Measurements from ENCODE around the gene LDLRAD4.

The LDLRAD4 gene

GRCh38 chr18:13376298-13376840 is 157.8 kb downstream of the LDLRAD4 start:
- no peak for DNase-seq

GRCh38 chr18:13376841-13377351 is 158.3 kb downstream of the LDLRAD4 start:
- peak; percentile 77 for DNase-seq

GRCh38 chr18:13377496-13377895 is 158.9 kb downstream of the LDLRAD4 start:
- no peak for DNase-seq

- DNase-seq: peak; percentile 43
Observed at GRCh38 chr18:13378150-13378549, 159.6 kb downstream of the LDLRAD4 start.

- peak; percentile 91 for DNase-seq
Observed at GRCh38 chr18:13379062-13379865, 160.7 kb downstream of the LDLRAD4 start.

- DNase-seq: peak; percentile 57
Observed at GRCh38 chr18:13379930-13380690, 161.6 kb downstream of the LDLRAD4 start.

GRCh38 chr18:13380691-13381070 is 162.1 kb downstream of the LDLRAD4 start:
- DNase-seq: no peak

- DNase-seq: no peak
Observed at GRCh38 chr18:13381331-13381730, 162.8 kb downstream of the LDLRAD4 start.

GRCh38 chr18:13381944-13382365 is 163.4 kb downstream of the LDLRAD4 start:
- peak; percentile 85 for DNase-seq

- peak; percentile 75 for DNase-seq
Observed at GRCh38 chr18:13382366-13382953, 163.9 kb downstream of the LDLRAD4 start.

GRCh38 chr18:13382954-13383827 is 164.6 kb downstream of the LDLRAD4 start:
- DNase-seq: peak; percentile 59

GRCh38 chr18:13386891-13387801 is 168.6 kb downstream of the LDLRAD4 start:
- DNase-seq: no peak

GRCh38 chr18:13387855-13388548 is 169.4 kb downstream of the LDLRAD4 start:
- DNase-seq: no peak

GRCh38 chr18:13388586-13389490 is 170.3 kb downstream of the LDLRAD4 start:
- DNase-seq: no peak

GRCh38 chr18:13389491-13390131 is 171.1 kb downstream of the LDLRAD4 start:
- no peak for DNase-seq

GRCh38 chr18:13390196-13390595 is 171.6 kb downstream of the LDLRAD4 start:
- no peak for DNase-seq

- DNase-seq: no peak
Observed at GRCh38 chr18:13390711-13391110, 172.2 kb downstream of the LDLRAD4 start.

GRCh38 chr18:13392029-13392750 is 173.6 kb downstream of the LDLRAD4 start:
- no peak for DNase-seq
